Adrenal gland (tissue), 12 donors: ENCODE results near the gene PHYH. TPM values are rescaled to one million over a fixed set of nuclear protein-coding genes. Genes with fewer than 3 reads are reported as not detected.
"Not testable (repeated sequence)": the region's sequence is repeated elsewhere in the genome, so short reads cannot be mapped to it uniquely, and the experiment has no call there.

Source experiments
- DNase-seq, 7 donors: peaks; one replicate each; pipeline ENCODE4 v3.0.0-alpha.2; 2019 to 2020
- H3K27ac ChIP-seq, 5 donors: fragments of 200-600 bp; sonication (generic) in 4 of 5; 1 replicate in 3 of 5; 2 replicates in 2 of 5; pipeline versions ENCODE4 v1.5.1 to v1.8.0; 2016 to 2020; ENCODE audit warnings: mild to moderate bottlenecking in 1 of 5
- H3K27me3 ChIP-seq: fragments of 200-600 bp; 2 replicates; pipeline ENCODE4 v1.8.0; 2021
- H3K36me3 ChIP-seq, 2 donors: fragments of 200-600 bp; replicated peaks in 1 of 2; 1 replicate in 1 of 2; 2 replicates in 1 of 2; pipeline versions ENCODE4 v1.5.1 to v1.8.0; 2018 to 2022
- H3K4me1 ChIP-seq, 2 donors: fragments of 200-600 bp; replicated peaks in 1 of 2; 1 replicate in 1 of 2; 2 replicates in 1 of 2; pipeline versions ENCODE4 v1.5.1 to v1.8.0; 2018 to 2021
- H3K4me3 ChIP-seq, 4 donors: fragments of 200-600 bp; sonication (generic) in 3 of 4; one replicate each; pipeline ENCODE4 v1.5.1; 2016 to 2018
- H3K9me3 ChIP-seq, 3 donors: fragments of 200-600 bp; sonication (generic) in 1 of 3; replicated peaks in 1 of 3; 1 replicate in 2 of 3; 2 replicates in 1 of 3; pipeline versions ENCODE4 v1.5.1 to v1.8.0; 2016 to 2021
- POLR2A ChIP-seq, 2 donors: fragments of 450-650 bp; IDR thresholded peaks; one replicate each; pipeline ENCODE4 v1.6.1; 2017; ENCODE audit warnings: antibody characterized with exemption in 2 of 2, mild to moderate bottlenecking in 2 of 2, moderate library complexity in 1 of 2
- WGBS, 4 donors: extraction: QIAGEN DNeasy Blood & Tissue Kit in 2 of 4; methylation state at CpG; one replicate each; pipeline versions ENCODE4 v1.1.5 to v1.1.7; 2013 to 2017; 5-methylcytosine and 5-hydroxymethylcytosine counted together
- intact Hi-C, 2 donors: fragments of 100-400 bp; cut with DNase I; formaldehyde crosslinking; loops; one replicate each; pipeline versions ENCODE4 v1.14.1 to v1.15.0; 2022 to 2023
- polyA plus RNA-seq, 3 donors: library from polyadenylated mRNA; stranded (reverse); fragments of 200-250 nt in 2 of 3; fragments of 350-450 nt in 1 of 3; fragmentation: Illumina TruSeq in 1 of 3; extraction: RNeasy Lipid Tissue Mini Kit (QIAGEN cat#74804) in 1 of 3; gene quantifications; one replicate each; pipeline ENCODE4 v1.2.3, GENCODE V29; 2013 to 2014
- total RNA-seq, 9 donors: library from RNA; depleted of rRNA in 4 of 9; stranded (reverse); fragments of >200 nt in 4 of 9; fragments of 120-200 nt in 1 of 9; fragmentation: NEBNext Ultra II Directional in 1 of 9; extraction: Animal tissue kit (Norgen Biotek cat#: 25700) in 1 of 9; gene quantifications; one replicate each; pipeline versions ENCODE4 v1.1.0 to v1.2.4, GENCODE V29; 2013 to 2023
- TF ChIP-seq, protein P1 (sequence below), 6 experiments: fragments of 450-650 bp in 4 of 6; fragments of 200-600 bp in 2 of 6; sonication (generic) in 1 of 6; IDR thresholded peaks; 1 replicate in 5 of 6; 2 replicates in 1 of 6; pipeline versions ENCODE4 v1.5.1 to v1.8.0; 2016 to 2021; ENCODE audit warnings: antibody characterized with exemption in 6 of 6, mild to moderate bottlenecking in 2 of 6, moderate library complexity in 1 of 6
- donor health status: healthy with polysubstance abuse.
- donor health status: Bipolar disorder and iron deficiency.
- donor health status: DM: yes; HTN: yes; CAD: no.
- donor health status: DM: no; HTN: no; CAD: no.
- donor health status: DM: no; HTN: no; CAD: no.
- donor health status: DM: yes; HTN: yes; CAD: no.

The PHYH gene
- total and polyA plus RNA-seq, 12 donors, result 44.2 to 140 (median 71.6) TPM

DNA sequence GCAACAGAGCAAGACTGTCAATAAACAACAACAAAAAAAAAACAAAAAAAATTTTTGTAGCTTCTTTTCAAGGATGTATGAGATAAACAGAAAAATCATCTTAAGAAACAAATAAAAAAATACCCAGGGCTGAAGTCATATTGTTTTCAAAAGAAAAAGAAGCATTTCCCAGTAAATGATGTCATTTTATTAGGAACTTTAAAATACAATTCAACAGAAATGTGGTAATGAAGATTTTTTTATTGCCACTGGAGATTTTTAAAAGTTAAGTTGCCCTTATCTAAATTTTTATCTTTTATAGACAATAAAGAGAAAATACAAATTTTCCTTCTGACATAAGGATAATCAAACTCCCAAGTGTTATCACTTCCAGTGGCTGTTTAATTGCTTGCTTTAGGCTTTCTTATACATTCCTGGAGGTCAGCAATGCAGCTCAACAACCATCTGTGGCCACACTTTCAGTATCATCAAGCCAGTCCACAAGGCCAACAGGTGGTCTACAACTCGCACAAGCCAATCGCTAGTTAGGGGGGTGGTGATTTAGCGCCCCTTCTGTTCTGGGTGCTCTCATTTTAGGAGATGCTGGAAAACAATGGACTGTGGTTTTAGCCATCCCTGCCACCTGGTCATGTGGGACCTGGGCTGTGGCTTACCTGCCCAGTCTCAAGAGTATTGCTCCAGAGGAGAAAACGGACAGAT, 37.4 kb upstream of the PHYH start:
- Histone ChIP-seq H3K4me1 (no peaks in the 10 kb centered on the region), H3K27me3 (no peaks in the 10 kb centered on the region), H3K4me3 (no peak overlapping the region), H3K36me3 (peaks cover 0 to 21% of the 10 kb centered on the region in 2 donors), H3K9me3 (no peaks in the 10 kb centered on the region), H3K27ac (no peak overlapping the region)
- 95 to 98% (median 97%) methylated on average over 4 of the region's 4 CpGs for WGBS, 4 donors
- DNase-seq, result no peak
- TF ChIP-seq, protein P1, sequence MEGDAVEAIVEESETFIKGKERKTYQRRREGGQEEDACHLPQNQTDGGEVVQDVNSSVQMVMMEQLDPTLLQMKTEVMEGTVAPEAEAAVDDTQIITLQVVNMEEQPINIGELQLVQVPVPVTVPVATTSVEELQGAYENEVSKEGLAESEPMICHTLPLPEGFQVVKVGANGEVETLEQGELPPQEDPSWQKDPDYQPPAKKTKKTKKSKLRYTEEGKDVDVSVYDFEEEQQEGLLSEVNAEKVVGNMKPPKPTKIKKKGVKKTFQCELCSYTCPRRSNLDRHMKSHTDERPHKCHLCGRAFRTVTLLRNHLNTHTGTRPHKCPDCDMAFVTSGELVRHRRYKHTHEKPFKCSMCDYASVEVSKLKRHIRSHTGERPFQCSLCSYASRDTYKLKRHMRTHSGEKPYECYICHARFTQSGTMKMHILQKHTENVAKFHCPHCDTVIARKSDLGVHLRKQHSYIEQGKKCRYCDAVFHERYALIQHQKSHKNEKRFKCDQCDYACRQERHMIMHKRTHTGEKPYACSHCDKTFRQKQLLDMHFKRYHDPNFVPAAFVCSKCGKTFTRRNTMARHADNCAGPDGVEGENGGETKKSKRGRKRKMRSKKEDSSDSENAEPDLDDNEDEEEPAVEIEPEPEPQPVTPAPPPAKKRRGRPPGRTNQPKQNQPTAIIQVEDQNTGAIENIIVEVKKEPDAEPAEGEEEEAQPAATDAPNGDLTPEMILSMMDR (IDR thresholded peaks at IDR 0.05), result no peak
- no peak for TF ChIP-seq POLR2A (IDR thresholded peaks at IDR 0.05)
- intact Hi-C loops, result no loop called here

- H3K36me3 ChIP-seq, result peaks cover 0 to 35% of the 10 kb centered on the region in 2 donors
- TF ChIP-seq, protein P1 (IDR thresholded peaks at IDR 0.05), result no peak
- TF ChIP-seq POLR2A (IDR thresholded peaks at IDR 0.05), result no peak
- no peak overlapping the region for H3K4me3 ChIP-seq
- H3K4me1 ChIP-seq, result no peaks in the 10 kb centered on the region
- 87 to 91% (median 91%) methylated on average over 9 of the region's 9 CpGs for WGBS, 4 donors
- H3K9me3 ChIP-seq, result no peaks in the 10 kb centered on the region
- no peak overlapping the region for H3K27ac ChIP-seq
- intact Hi-C loops, result no loop called here
- DNase-seq, result no peak
- H3K27me3 ChIP-seq, result no peaks in the 10 kb centered on the region
Measured at GRCh38 chr10:13335881-13336280, 36.0 kb upstream of the PHYH start.

DNA sequence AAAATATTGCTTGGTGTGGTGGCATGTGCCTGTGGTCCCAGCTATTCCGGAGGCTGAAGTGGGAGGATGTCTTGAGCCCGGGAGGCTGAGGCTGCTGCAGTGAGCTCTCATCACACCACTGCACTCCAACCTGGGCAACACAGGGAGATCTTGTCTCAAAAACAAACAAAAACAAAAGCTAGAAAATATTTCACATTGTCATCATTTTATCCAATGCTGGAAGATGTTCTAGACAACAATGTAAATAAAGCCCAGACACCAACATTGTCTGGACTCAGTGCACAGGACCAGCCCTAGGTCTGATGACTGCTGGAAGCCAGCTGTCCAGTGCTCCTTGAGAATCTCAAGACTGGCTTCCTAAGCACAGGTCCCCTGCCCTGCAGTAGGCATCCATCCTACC, 34.7 kb upstream of the PHYH start:
- no peak for DNase-seq
- Histone ChIP-seq H3K9me3 (no peaks in the 10 kb centered on the region), H3K27ac (no peak overlapping the region), H3K36me3 (peaks cover 0 to 47% of the 10 kb centered on the region in 2 donors), H3K27me3 (no peaks in the 10 kb centered on the region), H3K4me1 (no peaks in the 10 kb centered on the region), H3K4me3 (no peak overlapping the region)
- TF ChIP-seq POLR2A (IDR thresholded peaks at IDR 0.05), result no peak
- TF ChIP-seq, protein P1 (IDR thresholded peaks at IDR 0.05), result no peak
- intact Hi-C loops, result no loop called here
- 96 to 98% (median 96%) methylated on average over 2 of the region's 2 CpGs for WGBS, 4 donors

DNA sequence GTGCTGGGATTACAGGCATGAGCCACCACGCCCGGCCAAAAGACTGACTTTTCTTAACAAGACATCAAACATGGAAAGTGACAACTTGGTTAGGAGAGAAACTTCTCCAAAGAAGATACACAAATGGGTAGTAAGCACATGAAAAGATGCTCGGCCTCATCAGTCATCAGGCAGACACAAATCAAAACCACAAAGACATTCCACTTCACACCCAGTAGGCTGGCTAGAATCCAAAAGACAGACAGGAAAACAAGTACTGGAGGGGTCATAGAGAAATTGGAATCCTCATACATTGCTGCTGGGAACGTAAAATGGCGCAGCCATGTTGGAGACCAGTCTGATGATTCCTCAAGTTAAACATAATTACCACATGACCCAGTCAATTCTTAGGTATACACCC, 31.8 kb upstream of the PHYH start:
- no peak overlapping the region for H3K4me3 ChIP-seq
- no peaks in the 10 kb centered on the region for H3K4me1 ChIP-seq
- WGBS, 4 donors, result 92 to 94% (median 93%) methylated on average over 5 of the region's 5 CpGs
- DNase-seq, result no peak
- H3K36me3 ChIP-seq, result peaks cover 0 to 70% of the 10 kb centered on the region in 2 donors
- H3K27me3 ChIP-seq, result no peaks in the 10 kb centered on the region
- no peak overlapping the region for H3K27ac ChIP-seq
- TF ChIP-seq, protein P1 (IDR thresholded peaks at IDR 0.05), result no peak
- TF ChIP-seq POLR2A (IDR thresholded peaks at IDR 0.05), result no peak
- no peaks in the 10 kb centered on the region for H3K9me3 ChIP-seq
- intact Hi-C loops, result no loop called here

GRCh38 chr10:13330980-13331379, 31.1 kb upstream of the PHYH start:
- H3K4me3 ChIP-seq, H3K4me1 ChIP-seq, DNase-seq, intact Hi-C loops, H3K27ac ChIP-seq, H3K27me3 ChIP-seq, H3K9me3 ChIP-seq: not testable (repeated sequence)
- 97 to 100% (median 98%) methylated on average over 8 of the region's 8 CpGs for WGBS, 4 donors
- H3K36me3 ChIP-seq, result peaks cover 0 to 77% of the 10 kb centered on the region in 2 donors
